Renal cortex interstitium (tissue), 11 donors: ENCODE measurements around the gene FAM227B. TPM values are rescaled to one million over a fixed set of nuclear protein-coding genes. Genes with fewer than 3 reads are reported as not detected.

Experiments used
- DNase-seq, 11 donors: peaks; one replicate each; pipeline ENCODE4 v3.0.0-alpha.2; 2013; ENCODE audit warnings: low read depth in 9 of 11, low spot score in 4 of 11; ENCODE audit errors: extremely low read depth in 1 of 11
- polyA plus RNA-seq, 3 donors: library from polyadenylated mRNA; unstranded; fragments of 120-200 nt; gene quantifications; one replicate each; pipeline ENCODE4 v1.2.1, GENCODE V29; 2013; ENCODE audit not compliant: insufficient read length in 3 of 3

FAM227B gene
- polyA plus RNA-seq, 3 donors, result 14.8 to 18.5 (median 16.1) TPM

DNA sequence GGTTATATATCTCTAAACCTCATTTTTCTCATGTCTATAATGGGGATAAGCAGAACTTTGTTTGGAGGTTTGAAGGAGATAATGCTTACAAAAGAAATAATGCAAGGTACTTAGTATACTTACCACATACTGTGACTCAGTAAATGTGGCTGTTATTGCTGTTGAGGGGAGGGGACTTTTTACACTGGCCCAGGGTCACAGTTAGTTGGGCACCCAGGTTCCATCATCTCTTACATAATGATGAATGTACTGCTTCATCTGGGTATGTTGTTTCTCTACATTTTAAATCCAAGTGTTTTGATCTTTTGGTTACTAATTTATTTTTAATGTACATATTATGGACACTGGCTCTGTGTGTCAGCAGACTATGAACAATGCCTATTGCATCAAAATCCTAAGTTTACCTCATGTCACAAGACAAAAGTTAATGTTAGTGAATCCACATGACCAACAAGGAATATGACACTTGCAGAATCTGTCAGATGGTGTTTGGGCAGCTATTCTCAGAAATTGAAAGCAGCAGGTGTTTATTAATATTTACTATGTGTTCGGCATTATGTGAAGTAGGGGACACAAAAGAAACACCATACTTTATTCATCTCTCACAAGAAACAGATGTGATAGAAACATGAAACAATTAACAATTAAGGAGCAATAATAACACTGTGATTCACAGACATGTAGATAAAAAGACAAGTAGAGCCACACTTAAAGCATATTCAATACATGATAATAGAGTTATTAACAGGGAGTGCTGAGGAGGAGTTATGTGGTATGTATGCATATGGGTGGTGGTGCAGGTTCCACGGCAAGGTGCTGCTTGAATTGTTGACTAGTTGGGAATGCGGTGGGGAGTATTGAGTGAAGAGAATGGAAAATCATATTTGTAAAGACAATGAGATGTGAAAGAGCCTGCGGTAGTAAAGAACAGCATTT, 340.8 kb downstream of the FAM227B start:
- DNase-seq, result no peak

DNA sequence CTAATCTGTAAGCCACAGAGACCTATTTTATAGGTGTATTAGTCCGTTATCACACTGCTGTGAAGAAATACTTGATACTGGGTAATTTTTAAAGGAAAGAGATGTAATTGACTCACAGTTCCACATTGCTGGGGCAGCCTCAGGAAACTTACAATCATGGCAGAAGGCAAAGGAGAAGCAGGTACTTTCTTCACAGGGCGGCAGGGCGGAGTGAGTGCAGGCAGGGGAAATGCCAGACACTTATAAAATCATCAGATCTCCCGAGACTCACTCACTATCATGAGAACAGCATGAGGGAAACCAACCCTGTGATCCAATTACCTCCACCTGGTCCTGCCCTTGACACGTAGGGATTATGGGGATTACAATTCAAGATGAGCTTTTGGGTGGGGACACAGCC, 341.9 kb downstream of the FAM227B start:
- DNase-seq, result no peak

Other genes with a start within 250 kb of the FAM227B start
- 10 to 100 TPM; 18.1 to 25.8 (median 20.0) TPM for gene FGF7, start 197.6 kb downstream of the FAM227B start, polyA plus RNA-seq
- gene DTWD1, start 230 bp upstream of the FAM227B start, polyA plus RNA-seq, result 10 to 100 TPM; 36.6 to 43.7 (median 41.3) TPM